GM19099 (cell line): ENCODE measurements around the gene GCC1.
A peak's percentile ranks its signal among the peaks of the same experiment; 100 is the strongest.

Experiments
- POLR2A ChIP-seq: IDR thresholded peaks from 3 replicates; pipeline ENCODE4 v1.6.1; 2011; ENCODE audit warnings: low read depth; ENCODE audit not compliant: insufficient read length; ENCODE audit errors: extremely low read depth

The GCC1 gene, protein sequence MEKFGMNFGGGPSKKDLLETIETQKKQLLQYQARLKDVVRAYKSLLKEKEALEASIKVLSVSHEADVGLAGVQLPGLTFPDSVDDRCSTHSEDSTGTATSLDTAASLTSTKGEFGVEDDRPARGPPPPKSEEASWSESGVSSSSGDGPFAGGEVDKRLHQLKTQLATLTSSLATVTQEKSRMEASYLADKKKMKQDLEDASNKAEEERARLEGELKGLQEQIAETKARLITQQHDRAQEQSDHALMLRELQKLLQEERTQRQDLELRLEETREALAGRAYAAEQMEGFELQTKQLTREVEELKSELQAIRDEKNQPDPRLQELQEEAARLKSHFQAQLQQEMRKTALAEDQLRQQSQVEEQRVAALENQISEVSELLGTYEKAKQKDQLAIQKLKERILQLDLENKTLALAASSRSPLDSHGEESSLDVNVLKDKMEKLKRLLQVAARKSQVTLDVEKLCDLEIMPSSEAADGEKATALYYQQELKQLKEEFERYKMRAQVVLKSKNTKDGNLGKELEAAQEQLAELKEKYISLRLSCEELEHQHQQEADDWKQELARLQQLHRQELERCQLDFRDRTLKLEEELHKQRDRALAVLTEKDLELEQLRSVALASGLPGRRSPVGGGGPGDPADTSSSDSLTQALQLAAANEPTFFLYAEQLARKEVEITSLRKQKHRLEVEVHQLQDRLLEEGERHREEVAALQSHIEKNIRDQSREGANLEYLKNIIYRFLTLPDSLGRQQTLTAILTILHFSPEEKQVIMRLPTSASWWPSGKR

DNA sequence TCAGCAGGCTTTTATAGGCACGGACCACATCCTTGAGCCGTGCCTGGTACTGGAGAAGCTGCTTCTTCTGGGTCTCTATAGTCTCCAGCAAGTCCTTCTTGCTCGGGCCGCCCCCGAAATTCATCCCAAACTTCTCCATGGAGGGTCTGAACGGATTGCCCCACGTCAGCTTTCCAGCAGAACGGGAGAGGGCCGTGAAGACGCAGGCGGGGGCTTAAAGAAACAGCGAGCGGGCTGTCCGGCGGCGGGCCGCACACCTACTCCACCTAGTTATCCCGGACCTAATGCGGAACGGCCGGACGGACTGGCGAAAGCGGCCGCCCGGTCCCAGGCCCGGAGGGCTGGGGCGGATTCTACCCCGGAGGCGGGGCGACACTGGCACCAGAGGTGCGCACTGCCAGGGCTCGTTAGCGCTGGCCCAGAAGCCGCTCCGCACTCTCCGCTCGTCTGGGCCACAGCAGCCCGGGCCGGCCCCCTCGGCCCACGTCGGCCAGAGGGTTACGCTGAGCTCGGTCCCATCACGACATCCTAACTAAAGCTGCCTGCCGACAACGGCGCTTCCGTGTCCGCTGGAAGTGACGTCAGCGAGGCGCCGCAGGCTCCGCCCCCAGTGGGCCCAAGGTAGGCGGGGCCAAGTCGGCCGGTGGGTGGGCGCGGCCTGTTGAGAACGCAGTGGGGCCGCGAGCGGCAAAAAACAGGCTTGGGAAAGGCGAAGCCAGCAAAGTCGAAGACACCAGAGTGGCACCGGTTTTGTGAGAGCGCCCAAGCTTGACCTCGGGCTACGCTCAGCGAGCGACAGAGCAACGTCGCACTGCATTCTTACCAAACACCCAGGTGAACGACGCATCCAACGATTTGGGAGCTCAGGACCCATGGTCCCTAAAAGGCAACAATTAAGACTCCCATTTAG lies at the start of gene GCC1:
Gene GCC1, minus strand, starts transcription at position 553 of the 910 bp plus-strand sequence. Its CDS starts 414 bp downstream, at position 139.
- peak; percentile 92 for TF ChIP-seq POLR2A

DNA sequence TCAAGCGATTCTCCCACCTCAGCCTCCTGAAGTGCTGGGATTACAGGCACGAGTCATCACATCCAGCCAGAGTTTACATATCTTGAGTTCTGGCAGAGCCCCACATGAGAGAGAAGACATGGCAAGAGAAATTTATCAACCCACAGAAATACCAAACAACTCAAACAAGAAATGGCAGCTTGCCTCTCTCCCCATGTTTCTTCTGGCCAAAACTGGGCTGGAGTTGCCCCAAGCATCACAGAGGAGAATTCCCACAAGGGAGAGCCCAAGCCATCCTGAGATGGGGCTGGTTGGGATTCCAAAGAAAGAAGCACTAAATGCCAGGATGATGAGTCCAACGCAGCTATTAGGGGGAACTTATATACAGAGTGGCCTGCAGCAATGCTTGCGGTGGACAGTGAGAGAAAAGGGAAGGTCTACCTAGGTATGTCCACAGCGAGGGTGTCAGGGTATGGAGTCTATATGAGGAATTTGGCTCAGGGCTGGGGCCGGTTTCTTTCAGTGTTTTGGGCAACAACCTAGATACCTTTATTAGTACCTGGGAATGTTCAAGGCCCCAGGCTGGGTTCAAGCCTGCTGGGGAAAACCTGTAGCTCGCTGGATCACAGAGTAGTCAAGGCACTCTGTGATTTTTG lies 47.0 kb upstream of the GCC1 start:
- no peak for TF ChIP-seq POLR2A

DNA sequence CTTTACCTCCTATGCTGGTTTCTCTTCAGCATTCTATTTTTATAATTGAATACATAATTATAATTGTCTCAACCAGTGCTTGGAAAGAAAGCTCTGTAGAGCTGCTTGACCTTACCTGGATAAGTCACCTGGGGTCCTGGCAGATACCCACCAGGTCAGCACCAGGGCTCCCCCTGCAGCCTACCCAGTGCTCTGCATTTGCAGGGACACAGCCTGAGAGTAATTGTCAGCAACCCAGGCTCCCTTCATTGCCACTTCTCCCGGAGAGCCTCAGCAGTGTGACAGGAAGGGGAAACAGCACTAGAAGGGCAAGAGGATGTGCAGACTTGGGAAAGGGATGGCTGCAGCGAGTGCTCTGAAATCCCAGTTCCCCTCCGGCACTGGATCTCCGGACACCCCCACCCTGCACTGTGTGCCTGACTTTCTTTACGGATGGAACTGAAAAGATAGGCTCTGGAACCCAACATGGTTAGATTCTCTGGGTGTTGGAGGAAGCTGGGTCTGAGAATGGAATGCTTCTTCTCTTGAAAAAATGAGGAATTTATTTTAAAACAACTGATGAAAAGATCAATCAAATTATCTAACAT lies 44.0 kb upstream of the GCC1 start:
- TF ChIP-seq POLR2A, result no peak

DNA sequence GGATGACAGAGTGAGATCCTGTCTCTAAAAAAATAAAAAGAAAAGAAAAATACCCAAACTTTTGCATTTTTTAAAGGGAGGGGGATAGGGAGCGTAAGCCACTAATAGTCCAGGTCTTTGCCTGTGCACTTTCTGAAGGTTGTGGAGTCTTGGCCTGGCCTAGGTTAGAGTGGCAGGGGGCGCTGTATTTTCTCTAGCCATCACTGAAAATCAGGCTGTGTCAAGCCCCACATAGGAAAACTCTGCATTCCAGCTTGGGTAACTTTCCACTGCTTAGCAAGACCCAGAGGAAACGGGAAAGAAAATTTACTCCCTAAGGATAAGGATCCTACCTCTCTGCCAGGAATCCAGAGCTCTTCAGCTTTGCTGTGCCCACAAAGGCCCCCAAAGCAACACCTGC lies 43.0 kb upstream of the GCC1 start:
- TF ChIP-seq POLR2A, result no peak

DNA sequence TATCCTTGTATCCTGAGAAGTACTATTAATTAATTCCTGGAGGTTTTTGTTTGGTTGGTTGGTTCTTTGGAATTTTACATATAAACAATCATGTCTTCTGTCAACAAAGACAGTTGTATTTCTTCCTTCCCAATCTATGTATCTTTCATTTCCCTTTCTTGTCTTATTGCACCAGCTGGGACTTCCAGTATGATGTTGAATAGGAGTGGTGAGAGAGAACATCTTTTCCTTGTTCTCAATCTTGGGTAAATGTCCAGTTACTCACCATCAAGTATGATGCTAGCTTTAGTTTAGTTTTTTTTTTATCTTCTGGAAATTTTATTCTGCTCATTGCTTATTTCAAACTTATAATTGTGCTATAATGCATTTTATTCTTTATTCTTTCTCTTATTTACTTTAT lies 39.9 kb upstream of the GCC1 start:
- TF ChIP-seq POLR2A, result no peak

DNA sequence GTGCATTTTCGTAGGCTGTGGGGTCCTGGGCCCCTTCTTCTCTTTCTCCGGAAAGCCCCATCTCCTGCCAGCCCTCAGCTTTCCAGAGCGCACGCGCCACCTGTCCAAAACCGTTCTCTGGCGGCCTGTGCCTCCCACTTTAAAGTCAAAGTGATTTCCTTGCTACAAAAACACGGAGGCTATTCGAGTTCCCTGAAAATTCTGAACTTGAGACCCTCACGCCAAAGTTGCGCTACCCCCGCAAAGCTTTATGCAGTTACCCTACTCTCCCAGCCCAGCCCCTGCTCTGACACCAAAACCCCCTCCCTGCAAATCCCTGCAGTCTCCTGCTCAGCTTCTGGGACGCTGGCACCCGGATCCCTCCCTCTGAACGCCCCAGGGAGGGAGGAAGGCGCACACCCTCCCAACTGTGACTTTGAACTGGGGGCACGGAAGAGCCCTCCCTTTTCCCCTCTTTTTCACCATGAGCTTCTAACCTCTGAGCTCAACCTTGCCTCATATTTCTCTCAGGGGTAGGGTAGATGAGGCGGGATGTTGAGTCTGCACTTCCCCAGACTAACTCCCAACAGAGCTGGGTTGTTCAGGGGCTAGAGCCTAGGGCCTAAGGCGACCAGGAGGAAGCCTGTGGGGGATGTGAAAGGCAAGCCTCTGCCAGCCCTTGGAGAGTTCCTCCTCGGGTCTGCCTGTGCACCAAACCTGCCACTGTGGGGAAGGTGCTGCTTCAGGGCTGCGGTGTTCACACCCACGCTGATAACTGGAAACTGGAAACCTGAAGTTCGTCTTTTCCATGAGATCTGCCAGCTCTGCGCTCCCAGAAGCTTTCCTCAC lies 35.2 kb upstream of the GCC1 start:
- no peak for TF ChIP-seq POLR2A

DNA sequence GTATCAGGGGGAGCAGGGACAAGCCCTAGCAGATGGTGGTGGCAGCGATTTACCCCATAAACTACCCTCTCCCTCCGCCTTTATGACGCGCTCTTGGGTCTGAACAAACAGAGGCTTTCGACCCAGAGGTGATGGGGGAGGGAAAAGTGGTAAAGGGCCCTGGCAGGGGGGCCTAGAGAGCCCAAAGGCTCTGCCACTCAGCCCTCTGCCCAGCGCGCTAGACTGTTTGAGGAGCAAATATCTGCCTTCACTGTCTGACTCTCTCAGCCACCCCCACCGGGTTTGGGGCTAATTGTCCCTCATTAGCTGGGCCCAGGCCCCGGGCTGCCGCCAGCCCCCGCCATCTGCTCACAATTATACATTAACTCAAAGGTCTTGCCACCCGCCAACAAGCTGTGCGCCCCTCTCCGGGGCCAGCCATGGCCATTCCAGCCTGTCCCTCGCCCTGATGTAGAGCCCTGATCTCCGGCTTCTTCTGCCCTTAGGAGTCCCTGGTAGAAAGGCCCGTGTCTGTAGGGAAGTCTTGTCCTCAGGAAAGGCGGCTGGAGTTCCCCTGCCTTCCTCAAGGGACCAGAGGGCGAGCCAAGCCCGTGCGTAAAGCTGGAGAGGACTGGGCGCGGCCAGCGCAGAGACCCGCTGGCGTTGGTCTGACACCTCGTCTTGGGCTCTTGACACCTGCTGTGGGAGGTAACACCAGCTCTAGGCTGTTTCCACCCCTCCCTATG lies 34.4 kb upstream of the GCC1 start:
- TF ChIP-seq POLR2A, result no peak

DNA sequence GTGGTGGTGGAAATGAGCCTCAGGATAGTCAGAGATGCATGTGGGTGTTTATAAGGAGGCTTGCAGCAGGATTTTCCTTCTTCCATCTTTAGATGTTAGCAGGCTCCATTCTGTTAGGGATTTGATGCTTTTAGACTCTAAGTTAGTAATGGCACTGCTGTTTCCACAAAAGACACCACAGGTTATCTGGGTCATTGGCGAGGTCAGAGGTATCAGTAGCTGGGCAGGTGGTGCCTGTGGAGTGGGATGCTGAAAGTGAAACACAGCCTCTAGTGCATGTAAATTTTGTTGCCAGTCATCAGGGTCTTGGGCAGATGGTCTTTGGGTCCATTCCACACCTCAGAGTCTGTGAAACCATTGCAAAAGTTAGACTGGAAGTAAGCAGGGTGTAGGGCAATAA lies 33.4 kb upstream of the GCC1 start:
- TF ChIP-seq POLR2A, result no peak

DNA sequence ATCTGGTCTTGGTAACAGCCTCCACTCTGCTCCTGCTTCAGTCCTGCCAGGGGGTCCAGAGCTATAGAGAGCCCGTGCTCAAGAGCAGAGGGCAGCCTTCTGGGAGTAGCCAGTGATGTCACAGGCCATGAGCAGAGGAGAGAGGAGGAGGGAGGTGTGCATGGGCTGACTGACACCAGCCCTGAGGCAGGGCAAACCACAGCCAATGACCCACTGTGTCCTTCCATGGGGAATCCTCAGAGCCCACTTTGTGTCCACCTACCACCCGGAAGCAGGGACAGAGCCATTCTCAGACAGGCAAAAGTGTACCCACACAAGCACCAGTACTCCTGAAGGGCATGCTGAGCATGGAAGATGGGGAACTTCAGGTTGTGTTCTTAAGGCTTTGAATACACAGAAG lies 32.6 kb upstream of the GCC1 start, which contains the start of gene PAX4:
Gene PAX4, minus strand, starts transcription at position 101 of the 400 bp plus-strand sequence. CDS start 2,214 bp downstream, outside the sequence.
- no peak for TF ChIP-seq POLR2A

DNA sequence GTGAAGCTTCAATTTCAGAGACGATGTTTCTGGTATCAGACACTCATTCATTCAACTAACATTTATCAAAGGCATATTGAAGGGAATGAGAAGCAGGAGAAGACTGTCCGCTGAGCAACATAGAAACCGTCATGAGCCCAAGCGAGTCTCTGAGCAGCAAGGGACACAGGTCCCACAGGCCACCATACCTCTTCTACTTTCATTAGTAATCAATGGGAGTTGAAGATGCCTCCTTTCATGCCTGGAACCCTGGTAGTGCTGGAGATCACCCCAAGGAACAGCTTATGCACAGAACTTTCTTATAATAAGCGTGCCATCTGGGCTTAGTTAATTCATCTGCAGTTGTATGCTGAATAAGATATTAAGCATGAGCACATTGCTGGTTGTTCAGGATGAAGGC lies 31.3 kb upstream of the GCC1 start:
- no peak for TF ChIP-seq POLR2A

DNA sequence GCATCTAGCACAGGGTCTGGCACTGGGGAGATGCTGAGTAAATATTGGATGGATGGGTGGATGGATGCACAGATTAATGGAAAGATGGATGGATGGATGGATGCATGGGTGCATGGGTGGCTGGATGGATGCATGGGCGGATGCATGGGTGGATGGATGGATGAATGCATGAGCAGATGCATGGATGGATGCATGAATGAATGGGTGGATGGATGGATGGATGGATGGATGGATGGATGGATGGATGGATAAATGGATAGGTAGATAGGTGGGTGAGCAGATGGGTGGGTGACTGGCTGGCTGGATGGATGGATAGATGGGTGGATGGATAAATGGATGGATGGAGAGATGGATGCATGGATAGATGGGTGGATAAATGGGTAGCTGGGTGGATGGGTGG lies 26.9 kb upstream of the GCC1 start:
- TF ChIP-seq POLR2A, result no peak

DNA sequence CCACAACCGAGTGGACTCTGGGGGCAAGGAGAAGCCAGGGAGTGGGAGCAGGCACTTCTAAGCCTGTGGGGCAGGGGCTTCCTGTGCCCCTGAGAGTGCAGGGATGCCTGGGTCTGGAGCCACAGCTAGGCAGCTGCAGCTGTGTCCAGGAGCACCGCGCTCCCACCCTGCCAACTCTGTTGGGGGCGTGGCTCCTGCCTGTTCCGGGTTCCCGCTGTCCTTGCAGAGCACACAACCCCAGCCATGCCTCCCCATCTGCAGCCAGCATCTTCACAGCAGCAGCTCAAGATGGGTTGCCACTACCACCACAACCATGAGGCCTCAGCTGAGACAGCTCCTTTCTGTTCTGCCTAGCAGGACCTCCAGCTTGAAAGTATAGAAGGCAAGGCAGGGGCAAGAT lies 23.9 kb upstream of the GCC1 start:
- TF ChIP-seq POLR2A, result no peak

DNA sequence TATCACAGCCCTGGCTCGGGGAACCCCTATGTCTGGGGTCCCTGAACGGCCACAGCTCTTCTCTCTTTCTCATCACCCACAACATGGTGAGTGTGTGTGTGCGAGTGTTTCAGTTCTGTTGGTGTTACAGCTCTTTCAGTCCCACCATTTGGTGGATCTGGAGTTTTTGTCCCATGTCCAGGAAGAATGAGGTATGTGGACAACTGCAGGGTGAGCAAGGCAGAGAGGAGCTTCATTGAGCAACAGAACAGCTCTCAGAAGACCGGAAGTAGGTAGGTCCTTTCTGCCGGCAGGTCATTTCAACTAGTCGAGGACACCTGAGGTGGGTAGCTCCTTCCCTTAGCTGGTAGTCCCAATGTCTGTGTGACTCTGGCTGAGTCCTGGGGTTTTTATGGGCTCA lies 23.1 kb upstream of the GCC1 start:
- no peak for TF ChIP-seq POLR2A
